Endothelial cell of umbilical vein (primary cell): ENCODE measurements around the gene RSPO3. TPM values are rescaled to one million over a fixed set of nuclear protein-coding genes. Genes with fewer than 3 reads are reported as not detected.

Experiments used
- BruUV-seq: library from RNA; stranded (reverse); fragments of 400-500 nt; replicated peaks from 2 replicates; lab custom pipeline; 2021; lab: Mats Ljungman, UMichigan
- CTCF ChIA-PET: fragments of 300-600, 350-600 bp; sonication (Branson Sonifier 250); formaldehyde crosslinking; loops from one replicate; lab custom pipeline; 2021; ENCODE audit warnings: antibody characterized with exemption, inconsistent platforms; lab: Charles Lee
- POLR2A ChIA-PET: fragments of 300-600, 350-600 bp; sonication (Branson Sonifier 250); formaldehyde crosslinking; loops from one replicate; lab custom pipeline; 2021; ENCODE audit warnings: antibody characterized with exemption, inconsistent platforms; lab: Charles Lee
- DNase-seq: peaks from one replicate; pipeline ENCODE4 v3.0.0-alpha.2; 2011; ENCODE audit warnings: low read depth, low spot score
- FAIRE-seq: peaks from 2 replicates; lab custom pipeline; 2011; peaks lifted over from hg19 to GRCh38; lab: Jason Lieb, UNC
- H2AFZ ChIP-seq: 2 replicates; pipeline ENCODE4 v1.6.0; 2012; ENCODE audit warnings: low read depth, low read length, control low read depth, inconsistent platforms
- H3K27ac ChIP-seq: 2 replicates; pipeline ENCODE4 v1.5.1; 2011; ENCODE audit warnings: low read depth, mild to moderate bottlenecking, control low read depth, low read length, moderate library complexity; ENCODE audit not compliant: insufficient read depth
- H3K27me3 ChIP-seq, 2 experiments: 2 replicates each; pipeline versions ENCODE4 v1.6.0 to v1.6.1; 2011; ENCODE audit warnings: low read length in 2 of 2, mixed read lengths in 1 of 2; ENCODE audit not compliant: control insufficient read depth in 2 of 2, insufficient read depth in 2 of 2
- H3K36me3 ChIP-seq, 2 experiments: 2 replicates in 1 of 2; 3 replicates in 1 of 2; pipeline ENCODE4 v1.5.1; 2011; ENCODE audit warnings: low read length in 2 of 2, mild to moderate bottlenecking in 1 of 2, moderate library complexity in 1 of 2; ENCODE audit not compliant: control insufficient read depth in 2 of 2, insufficient read depth in 2 of 2; ENCODE audit errors: extremely low read depth in 1 of 2
- H3K4me1 ChIP-seq: 3 replicates; pipeline ENCODE4 v1.5.1; 2011; ENCODE audit warnings: mild to moderate bottlenecking, low read length; ENCODE audit not compliant: control insufficient read depth, insufficient read depth; ENCODE audit errors: extremely low read depth
- H3K4me2 ChIP-seq: 2 replicates; pipeline ENCODE4 v1.6.1; 2011; ENCODE audit warnings: low read length, control low read depth, mixed read lengths; ENCODE audit not compliant: insufficient read depth
- H3K4me3 ChIP-seq, 3 experiments: fragments of 200-600 bp in 1 of 3; sonication (generic), shearing (Covaris generic) in 1 of 3; replicated peaks in 1 of 3; 2 replicates each; pipeline ENCODE4 v1.5.1; 2011 to 2016; ENCODE audit warnings: control low read depth in 3 of 3, low read length in 3 of 3, mild to moderate bottlenecking in 2 of 3, inconsistent platforms in 1 of 3, low read depth in 1 of 3, moderate library complexity in 1 of 3; ENCODE audit not compliant: insufficient read depth in 1 of 3
- H3K79me2 ChIP-seq: 2 replicates; pipeline ENCODE4 v1.6.0; 2012; ENCODE audit warnings: low read length, inconsistent platforms; ENCODE audit not compliant: control insufficient read depth, insufficient read depth
- H3K9ac ChIP-seq: replicated peaks from 2 replicates; pipeline ENCODE3; 2011; ENCODE audit warnings: low read length, control low read depth; ENCODE audit not compliant: insufficient read depth; ENCODE audit errors: extremely low read depth
- H3K9me1 ChIP-seq: replicated peaks from 3 replicates; pipeline ENCODE4 v1.6.0; 2011; ENCODE audit warnings: mild to moderate bottlenecking, low read length; ENCODE audit not compliant: control insufficient read depth, insufficient read depth; ENCODE audit errors: extremely low read depth
- H3K9me3 ChIP-seq: replicated peaks from 2 replicates; pipeline ENCODE4 v1.5.1; 2012; ENCODE audit warnings: low read length, inconsistent platforms; ENCODE audit not compliant: control insufficient read depth, insufficient read depth
- H4K20me1 ChIP-seq: replicated peaks from 2 replicates; pipeline ENCODE3; 2011; ENCODE audit warnings: mild to moderate bottlenecking, low read length; ENCODE audit not compliant: control insufficient read depth, insufficient read depth; ENCODE audit errors: extremely low read depth
- EZH2 ChIP-seq: IDR thresholded peaks from 2 replicates; pipeline ENCODE4 v1.6.1; 2012; ENCODE audit warnings: borderline replicate concordance, low read depth, mild to moderate bottlenecking, moderate library complexity, low read length, inconsistent platforms; ENCODE audit not compliant: severe bottlenecking
- FOS ChIP-seq: IDR thresholded peaks from 2 replicates; pipeline ENCODE4 v1.6.1; 2011; ENCODE audit warnings: mild to moderate bottlenecking, low read length, moderate library complexity, borderline replicate concordance; ENCODE audit not compliant: insufficient read depth
- GATA2 ChIP-seq: IDR thresholded peaks from 2 replicates; pipeline ENCODE4 v1.7.0; 2011; ENCODE audit warnings: low read depth, mild to moderate bottlenecking, moderate library complexity, mixed read lengths, low read length; ENCODE audit not compliant: insufficient read length, insufficient read depth
- JUN ChIP-seq: IDR thresholded peaks from 2 replicates; pipeline ENCODE4 v1.6.1; 2011; ENCODE audit warnings: borderline replicate concordance, low read depth; ENCODE audit not compliant: insufficient read length, insufficient read depth
- MAX ChIP-seq: IDR thresholded peaks from 2 replicates; pipeline ENCODE4 v1.6.1; 2011; ENCODE audit not compliant: insufficient read depth, insufficient read length
- MYC ChIP-seq: IDR thresholded peaks from one replicate; pipeline ENCODE4 v1.6.1; 2011; ENCODE audit warnings: mild to moderate bottlenecking, low read depth, low read length
- POLR2A ChIP-seq: IDR thresholded peaks from 2 replicates; pipeline ENCODE4 v1.6.1; 2012; ENCODE audit warnings: low read depth, mild to moderate bottlenecking, control low read depth, low read length
- POLR2AphosphoS5 ChIP-seq: IDR thresholded peaks from 2 replicates; pipeline ENCODE4 v1.6.1; 2012; ENCODE audit warnings: low read depth, mild to moderate bottlenecking, control low read depth, low read length, moderate library complexity; ENCODE audit not compliant: insufficient read depth
- dilution Hi-C: fragments of 300-500 bp; cut with MboI; formaldehyde crosslinking; loops from one replicate; pipeline ENCODE4 v1.15.0; 2019; ENCODE audit warnings: low sequenced_read_pairs; ENCODE audit not compliant: extremely low pct_ligation_motif_present
- intact Hi-C: fragments of 100-400 bp; cut with micrococcal nuclease; formaldehyde crosslinking; loops from one replicate; pipeline ENCODE4 v1.10.0; 2022
- polyA plus RNA-seq, 4 experiments: library from polyadenylated mRNA; depleted of rRNA in 3 of 4; stranded (reverse) in 3 of 4; unstranded in 1 of 4; fragments of >200 nt; gene quantifications; 2 replicates each; pipeline versions ENCODE4 v1.2.1 to v1.2.3, GENCODE V29; 2011 to 2012; ENCODE audit warnings: missing spikeins in 1 of 4
- total RNA-seq: library from RNA; stranded (reverse); gene quantifications from 2 replicates; pipeline ENCODE4 v1.2.3, GENCODE V29; 2021
- TF ChIP-seq, protein P1 (sequence below), 2 donors: IDR thresholded peaks; 1 replicate in 1 of 2; 2 replicates in 1 of 2; pipeline ENCODE4 v1.5.1; 2011; ENCODE audit warnings: low read length in 2 of 2, mild to moderate bottlenecking in 2 of 2, moderate library complexity in 2 of 2, control low read depth in 1 of 2, inconsistent platforms in 1 of 2, low read depth in 1 of 2; ENCODE audit not compliant: insufficient read depth in 1 of 2; ENCODE audit errors: extremely low read depth in 1 of 2

Gene RSPO3
- total and polyA plus RNA-seq, 2 donors (not counting 3 experiments of a cell fraction or from before 2014, with no cell fraction given) = 1.8 to 11.1 TPM

DNA sequence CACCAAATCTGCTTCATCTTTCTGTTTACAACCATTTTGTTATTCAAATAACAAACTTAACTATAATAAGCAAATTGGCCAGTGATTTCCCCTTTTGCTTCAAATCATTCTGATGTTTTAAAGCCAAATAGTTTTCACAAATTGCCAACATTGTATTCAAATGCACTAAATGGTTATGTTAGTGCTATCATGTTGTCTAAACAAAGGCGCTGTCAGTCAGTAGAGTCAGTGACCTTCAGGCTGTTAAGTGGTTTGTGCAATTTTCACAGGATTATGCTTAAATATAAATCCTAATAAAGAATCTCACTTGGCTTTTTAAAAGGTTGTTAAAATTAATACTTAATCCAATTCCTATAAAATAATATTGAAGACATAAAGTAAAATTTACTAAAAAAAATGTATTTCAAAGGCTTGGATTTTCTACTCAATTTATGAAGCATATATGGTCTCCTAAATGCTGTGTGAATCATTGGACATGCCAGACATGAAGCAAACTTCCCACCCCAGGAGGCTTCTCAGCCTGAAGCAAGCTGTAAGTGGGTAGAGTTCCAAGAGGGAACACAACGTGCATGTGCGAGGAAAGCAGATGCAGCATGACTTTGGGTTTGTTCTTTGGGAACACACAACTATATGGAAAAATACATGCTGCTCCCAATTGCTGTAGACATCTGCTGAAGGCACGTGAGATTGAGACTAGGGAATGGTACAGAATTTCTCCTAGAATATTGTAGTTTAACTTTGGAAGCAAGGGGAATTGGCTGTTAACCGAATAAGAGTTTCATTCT, 54.9 kb downstream of the RSPO3 start:
- Histone ChIP-seq H3K4me2 (no peak overlapping the region), H3K4me1 (peaks cover 17% of the 10 kb centered on the region), H3K27me3 (no peaks in the 10 kb centered on the region), H3K36me3 (no peaks in the 10 kb centered on the region), H3K79me2 (no peaks in the 10 kb centered on the region), H4K20me1 (no peaks in the 10 kb centered on the region), H3K9me3 (no peaks in the 10 kb centered on the region), H3K9me1 (no peaks in the 10 kb centered on the region), H3K9ac (no peak overlapping the region), H3K27ac (no peak overlapping the region), H2AFZ (no peak overlapping the region), H3K4me3 (no peak overlapping the region)
- no peak for FAIRE-seq
- TF ChIP-seq GATA2 (no peak), MYC (no peak), POLR2AphosphoS5 (no peak), FOS (no peak), POLR2A (no peak), MAX (no peak), EZH2 (no peak), JUN (no peak)
- TF ChIP-seq, protein P1, sequence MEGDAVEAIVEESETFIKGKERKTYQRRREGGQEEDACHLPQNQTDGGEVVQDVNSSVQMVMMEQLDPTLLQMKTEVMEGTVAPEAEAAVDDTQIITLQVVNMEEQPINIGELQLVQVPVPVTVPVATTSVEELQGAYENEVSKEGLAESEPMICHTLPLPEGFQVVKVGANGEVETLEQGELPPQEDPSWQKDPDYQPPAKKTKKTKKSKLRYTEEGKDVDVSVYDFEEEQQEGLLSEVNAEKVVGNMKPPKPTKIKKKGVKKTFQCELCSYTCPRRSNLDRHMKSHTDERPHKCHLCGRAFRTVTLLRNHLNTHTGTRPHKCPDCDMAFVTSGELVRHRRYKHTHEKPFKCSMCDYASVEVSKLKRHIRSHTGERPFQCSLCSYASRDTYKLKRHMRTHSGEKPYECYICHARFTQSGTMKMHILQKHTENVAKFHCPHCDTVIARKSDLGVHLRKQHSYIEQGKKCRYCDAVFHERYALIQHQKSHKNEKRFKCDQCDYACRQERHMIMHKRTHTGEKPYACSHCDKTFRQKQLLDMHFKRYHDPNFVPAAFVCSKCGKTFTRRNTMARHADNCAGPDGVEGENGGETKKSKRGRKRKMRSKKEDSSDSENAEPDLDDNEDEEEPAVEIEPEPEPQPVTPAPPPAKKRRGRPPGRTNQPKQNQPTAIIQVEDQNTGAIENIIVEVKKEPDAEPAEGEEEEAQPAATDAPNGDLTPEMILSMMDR (IDR thresholded peaks at IDR 0.05; ENCODE audit: extremely low read depth in 1 of 2, insufficient read depth in 1 of 2, low read depth in 1 of 2, low read length in 2 of 2) = no peak
- dilution Hi-C loops (no loop called here), intact Hi-C loops (no loop called here)
- DNase-seq = no peak
- no TSS peak for BruUV-seq
- POLR2A ChIA-PET = no interaction called here
- CTCF ChIA-PET = interaction anchor here (1.3 to 1.9 kb wide), 4 partner anchors 10 to 1178 kb away, joined by 3 to 5 read pairs (median 4); no protein-coding TSS in a partner anchor
